Stimulated activated CD8-positive, alpha-beta memory T cell treated with anti-CD3 and anti-CD28 coated beads, Interleukin-15, amount 100 ng/mL, for 24 hours (primary cell): ENCODE data around the gene DNAJB12.
"Not testable (repeated sequence)": the region's sequence is repeated elsewhere in the genome, so short reads cannot be mapped to it uniquely, and the experiment has no call there.

Experiments used
- DNase-seq: peaks from one replicate; pipeline ENCODE4 v3.0.0-alpha.2; 2020; ENCODE audit warnings: low read depth

The DNAJB12 gene

DNA sequence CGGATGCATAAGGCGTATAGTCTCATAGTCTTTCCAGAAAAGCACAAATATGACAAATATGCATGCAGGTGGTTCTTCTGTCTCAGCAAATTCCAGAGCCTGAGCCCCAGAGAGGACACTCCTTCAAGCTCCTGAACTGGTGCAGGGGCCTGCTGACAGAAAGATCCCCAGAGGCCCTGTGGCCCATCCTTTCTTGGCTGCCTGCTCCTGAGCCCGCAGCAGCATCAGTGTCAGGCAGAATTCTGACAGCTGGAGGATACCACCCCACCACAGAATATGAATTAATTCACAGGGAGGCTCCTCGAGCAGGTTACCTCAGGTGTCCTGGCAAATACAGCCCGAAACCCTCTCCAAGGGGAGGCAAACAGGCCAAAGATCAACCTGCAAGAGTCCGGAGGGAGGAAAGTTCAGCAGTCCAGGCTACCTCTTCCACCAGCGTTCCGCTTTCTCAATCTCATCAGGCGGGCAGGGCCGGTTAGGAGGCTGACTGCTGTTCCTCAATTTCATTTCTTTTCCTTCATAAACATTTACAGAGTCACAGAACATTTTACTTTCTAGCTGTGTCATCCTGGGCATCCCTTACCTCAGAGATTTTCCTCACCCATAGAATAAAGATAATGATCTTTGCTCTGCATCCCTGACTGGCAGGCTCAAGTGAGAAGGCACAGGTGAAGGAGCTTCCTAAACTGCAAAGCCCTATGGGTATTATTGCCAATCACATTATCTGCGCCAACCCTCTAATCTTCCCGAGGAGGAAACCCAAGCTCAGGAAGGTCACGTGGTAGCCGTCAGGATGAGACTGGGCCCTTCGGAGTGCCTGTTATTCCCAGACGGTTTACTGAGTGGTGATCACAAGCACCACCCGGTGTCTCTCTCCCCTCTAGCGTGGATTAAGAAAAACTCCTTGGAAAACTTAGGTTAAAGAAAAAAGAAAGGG is 1.4 kb downstream of the DNAJB12 start:
- DNase-seq: no peak

DNA sequence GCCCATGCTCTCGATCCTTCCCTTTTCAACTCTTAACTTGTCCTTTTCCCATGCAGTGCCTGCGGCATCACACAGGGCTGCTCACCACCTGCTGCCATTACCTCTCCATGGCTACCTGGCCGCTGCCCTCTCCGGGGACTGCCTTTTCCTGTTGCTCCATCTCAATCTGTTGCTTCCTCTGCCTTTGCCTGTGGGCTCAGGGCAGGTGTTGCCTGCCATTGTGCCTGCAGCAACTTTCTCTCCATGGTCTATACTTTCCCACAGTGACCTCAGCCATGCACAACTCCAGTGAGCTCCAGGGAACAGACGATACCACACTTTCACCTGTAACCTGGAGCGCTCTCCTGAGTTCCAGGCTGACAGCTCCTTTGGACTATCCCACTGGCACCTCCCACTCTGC is 3.2 kb downstream of the DNAJB12 start:
- no peak for DNase-seq

DNA sequence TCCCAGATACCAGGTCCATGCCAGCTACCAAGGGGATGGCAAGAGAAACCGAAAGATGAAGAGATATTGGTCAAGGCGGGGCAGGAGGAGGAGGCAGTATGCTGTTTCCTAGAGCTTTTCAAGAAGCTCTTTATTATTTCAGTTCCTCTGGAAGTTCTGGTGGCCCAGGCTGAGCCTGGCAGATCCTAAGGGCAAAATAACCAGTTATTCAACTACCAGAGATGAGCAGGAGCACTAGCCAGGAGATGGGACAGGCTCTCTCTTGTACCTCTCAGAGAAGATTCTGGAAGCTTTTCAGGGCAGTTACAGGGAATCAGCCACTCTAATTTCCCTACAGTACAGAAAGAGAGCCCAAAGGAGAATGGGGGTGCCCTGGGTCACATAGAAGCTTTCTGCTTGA is 5.3 kb downstream of the DNAJB12 start:
- DNase-seq: no peak

DNA sequence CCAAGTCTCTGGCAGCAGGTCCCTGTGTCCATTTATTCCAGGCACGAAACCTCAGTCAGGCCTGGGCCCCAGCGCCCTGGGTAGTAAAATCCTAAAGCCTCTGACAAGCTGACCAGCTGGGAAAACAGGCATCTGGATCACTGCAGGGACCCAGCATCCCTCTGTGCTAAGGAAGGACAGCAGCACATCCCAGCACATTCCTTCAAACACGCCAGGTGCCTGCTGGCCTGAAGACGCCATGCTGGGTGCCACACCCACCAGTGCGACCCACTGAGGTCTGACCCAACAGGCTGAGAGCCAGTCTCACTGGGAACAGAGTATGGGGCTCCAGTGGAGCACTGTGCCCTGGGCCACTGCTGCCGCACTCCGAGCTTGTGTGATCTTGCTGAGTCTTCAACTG is 6.4 kb downstream of the DNAJB12 start:
- no peak for DNase-seq

DNA sequence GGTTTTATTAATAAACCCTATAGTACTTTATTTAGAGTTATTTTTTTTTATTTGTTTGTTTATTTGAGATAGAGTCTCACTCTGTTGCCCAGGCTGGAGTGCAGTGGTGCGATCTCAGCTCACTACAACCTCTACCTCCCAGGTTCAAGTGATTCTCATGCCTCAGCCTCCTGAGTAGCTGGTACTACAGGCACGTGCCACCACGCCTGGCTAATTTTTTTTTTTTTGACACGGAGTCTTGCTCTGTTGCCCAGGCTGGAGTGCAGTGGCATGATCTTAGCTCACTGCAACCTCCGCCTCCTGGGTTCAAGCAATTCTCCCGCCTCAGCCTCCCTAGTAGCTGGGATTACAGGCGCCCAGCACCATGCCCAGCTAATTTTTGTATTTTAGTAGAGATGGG is 8.6 kb downstream of the DNAJB12 start:
- not testable (repeated sequence) for DNase-seq

DNA sequence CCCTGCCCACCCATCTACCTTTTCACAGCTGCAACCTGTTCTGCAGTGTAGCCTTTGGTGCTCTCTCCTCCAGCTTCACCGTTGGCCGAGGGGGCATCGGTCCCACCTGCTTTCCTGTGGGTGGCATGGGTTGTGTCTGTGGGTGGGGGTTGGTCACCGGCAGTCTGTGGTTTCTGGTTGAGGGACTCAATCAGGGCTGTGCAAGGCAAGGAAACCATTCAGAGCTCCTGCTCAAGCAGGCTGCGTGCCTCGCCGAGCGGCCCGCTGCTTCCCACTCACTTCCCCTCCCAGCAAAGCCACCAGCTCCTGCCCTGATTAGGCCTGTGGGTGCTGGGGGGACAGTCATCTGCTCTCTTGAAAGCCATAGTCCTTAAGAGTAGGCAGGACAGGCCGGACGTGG is 9.8 kb downstream of the DNAJB12 start:
- no peak for DNase-seq

DNA sequence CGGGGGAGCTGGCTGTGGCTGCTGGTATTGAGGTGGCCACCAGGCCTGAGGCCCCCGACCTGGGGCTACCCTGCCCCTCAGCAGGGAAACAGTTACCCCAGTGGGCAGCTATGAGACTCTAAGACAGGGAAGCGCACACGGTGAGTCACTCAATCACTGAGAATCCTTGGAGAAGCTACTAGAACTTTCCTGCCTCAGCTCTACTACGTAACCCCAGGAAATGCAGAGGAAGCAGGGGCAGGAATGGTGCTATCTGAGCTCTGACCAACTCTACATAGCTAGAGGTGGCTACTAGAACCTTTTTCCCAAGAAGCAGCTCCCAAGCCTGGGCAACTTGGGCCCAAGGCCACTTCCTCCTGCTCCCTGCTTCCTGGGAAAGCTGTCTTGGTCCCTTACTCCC is 11.8 kb downstream of the DNAJB12 start:
- DNase-seq: no peak

DNA sequence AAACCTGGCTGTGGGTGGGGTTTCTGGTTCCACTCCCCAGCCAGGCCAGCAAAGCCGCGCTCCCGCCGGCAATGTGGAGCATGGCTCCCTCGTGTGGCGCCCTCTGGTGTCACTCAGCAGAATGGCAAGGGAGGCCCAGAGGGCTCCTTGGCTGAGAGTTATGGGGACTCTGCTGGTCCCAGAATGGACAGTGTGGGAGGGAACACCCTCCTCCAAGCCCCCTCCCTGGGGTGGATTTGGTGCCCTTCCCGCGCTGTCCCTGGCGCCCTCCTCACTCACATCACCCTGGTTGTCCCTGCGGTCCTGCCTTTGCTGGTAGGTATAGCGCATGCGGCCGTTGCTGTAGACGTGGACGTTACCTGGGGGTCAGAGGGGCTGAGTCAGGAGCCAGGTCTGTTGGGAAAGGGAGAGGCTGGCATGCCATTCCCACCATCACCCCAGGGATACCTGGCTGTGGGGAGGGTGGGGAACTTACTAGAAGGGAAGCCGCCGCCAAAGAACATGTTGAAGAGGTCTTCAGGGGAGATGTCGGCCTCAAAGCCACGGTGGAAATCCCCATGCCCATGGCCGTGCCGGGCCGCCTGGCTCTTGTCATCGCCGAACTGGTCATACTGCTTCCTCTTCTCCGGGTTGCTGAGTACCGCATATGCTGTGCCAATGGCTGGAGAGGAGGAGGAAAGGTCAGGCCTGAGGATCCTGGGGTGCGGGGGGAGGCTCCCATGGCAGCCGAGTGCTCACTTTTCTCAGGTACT is 14.0 kb downstream of the DNAJB12 start:
- DNase-seq: peak; percentile 61

DNA sequence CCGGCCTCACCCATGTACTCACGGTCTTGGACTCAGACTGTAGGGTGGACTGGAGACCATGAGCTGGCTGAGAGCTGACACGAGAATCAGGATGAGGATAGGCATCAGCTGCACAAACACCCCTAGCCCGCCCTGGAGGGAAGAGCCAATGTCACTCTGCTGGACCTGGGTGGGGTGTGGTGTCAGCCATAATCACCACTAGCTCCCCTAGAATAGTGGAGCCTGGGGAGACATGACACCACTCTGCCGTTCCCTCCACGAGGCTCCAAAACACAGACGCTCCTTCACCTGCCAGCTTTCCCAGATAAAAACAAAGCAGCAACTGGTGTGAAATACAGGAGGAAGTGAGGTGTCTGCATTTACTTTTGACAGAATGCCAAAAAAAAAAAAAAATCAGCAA is 16.5 kb downstream of the DNAJB12 start:
- no peak for DNase-seq

DNA sequence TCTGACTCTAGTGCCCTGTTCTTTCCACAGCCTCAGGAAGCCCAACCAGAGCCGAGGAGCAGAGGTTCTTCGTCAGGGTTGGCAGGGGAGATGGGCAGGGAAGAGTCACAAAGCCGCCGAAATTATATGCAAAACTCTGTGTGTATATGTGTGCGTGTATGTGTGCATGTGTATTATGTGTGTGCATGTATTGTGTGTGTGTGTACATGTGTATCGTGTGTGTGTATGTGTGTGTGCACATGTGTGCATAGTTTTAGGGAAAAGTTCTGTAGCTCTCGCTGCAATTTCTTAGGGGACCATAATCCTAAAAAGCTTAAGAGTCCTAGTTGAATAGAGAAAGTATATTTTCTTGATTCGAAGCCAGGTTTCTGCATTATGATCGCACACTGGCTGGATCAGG is 17.0 kb downstream of the DNAJB12 start:
- no peak for DNase-seq

DNA sequence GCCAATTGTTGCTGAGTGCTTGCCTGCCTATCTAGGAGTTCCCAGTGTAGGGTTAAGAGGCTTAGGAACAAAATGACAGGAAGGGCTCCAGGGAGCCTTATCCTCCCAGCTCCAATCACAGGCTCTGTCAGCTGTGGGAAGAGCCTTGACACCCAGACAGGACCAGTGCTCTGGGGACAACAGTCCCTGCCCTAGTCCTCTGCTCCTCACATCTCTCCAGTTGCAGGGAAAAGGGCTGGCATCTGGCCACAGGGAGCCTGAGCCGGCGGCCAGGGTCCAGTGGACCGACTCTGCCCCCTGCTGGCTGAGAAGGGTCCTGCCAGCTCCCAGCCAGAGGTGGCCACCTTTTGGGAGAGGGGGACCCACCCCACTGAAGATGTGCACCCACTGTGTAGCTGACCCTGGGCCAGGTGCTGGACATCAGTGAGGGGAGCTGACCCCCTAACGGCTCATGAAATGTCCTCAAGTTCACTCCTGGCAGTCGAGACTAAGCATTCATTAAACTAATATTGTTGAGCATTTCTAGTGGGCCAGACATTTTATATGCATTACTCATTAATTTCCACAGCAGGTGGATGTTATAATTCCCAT is 17.6 kb downstream of the DNAJB12 start:
- no peak for DNase-seq

DNA sequence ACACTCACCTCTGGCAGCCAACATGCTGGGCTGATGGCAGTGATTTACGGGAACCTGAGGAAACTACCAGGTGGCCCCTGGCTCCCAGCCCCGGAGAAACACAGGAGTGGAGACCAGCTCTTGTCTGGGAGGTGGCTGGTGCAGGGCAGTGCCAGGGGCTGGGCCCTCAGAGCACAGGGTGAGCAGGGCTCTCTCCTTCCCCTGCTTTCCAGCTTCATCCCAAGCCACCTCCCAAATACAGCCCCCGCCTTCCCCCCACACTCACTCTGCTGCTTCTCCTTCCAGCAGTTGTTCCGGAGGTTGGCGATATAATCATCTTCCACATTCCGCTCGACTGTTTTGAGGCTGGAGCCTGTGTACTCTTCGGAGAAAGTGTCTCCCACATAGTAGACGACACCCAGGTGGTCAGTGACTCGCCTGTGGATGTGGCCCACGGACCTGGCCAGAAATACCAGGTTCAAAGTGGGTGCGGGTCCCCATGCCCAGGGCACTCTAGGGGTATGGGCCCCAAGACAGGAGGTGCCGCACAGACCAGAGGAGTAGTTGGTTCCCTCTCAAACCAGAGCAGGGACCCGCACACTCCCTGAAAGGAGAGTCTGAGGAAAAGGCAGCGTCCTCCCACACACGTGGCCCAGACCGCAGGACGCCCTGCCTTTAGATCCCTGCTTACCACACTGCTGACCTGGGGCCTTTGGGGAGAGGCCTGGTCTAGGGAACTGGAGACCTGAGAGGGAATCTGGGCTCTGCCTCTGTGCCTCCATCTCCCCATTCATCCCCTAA is 18.3 kb downstream of the DNAJB12 start:
- no peak for DNase-seq

DNA sequence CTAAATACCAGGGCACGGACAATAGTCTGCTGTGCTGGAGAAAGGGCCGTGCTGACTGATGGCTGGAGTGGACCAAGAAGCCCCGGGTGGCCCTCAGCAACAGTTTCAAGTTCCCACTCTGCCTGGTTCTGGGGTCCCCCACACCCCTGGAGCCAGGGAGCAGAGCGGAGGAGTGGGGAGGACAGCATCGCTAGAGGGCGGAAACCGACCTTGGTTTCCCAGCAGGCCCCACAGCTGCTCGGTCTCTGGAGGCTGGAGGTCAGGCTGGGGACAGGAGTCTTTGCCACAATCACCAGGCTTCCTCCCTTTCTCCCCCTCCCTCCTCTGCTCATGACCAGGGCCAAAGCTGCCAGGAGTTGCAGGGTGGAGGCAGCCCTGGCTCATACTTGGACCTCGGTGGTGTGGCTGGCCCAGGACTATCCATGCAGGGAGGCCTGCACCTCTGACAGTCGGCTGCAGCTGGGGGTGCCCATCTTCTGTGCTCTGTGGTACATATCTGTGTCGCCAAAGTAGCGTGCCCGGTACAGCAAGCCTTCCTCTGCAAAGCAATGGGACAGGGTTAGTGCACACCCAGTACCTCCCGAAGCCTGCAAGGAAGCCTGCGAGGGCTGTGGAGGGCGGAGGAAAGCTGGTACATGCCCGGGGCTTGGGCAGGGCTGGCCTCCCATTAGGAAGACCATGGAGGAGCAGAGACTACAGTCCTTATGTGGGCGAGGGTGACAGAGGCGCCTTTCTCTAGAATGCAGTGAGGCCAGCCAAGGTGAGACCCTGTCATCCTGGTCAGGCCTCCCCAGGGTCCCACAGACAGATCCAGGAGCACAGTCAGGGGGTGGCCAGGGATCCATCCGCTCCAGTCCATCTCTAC is 19.1 kb downstream of the DNAJB12 start:
- no peak for DNase-seq

DNA sequence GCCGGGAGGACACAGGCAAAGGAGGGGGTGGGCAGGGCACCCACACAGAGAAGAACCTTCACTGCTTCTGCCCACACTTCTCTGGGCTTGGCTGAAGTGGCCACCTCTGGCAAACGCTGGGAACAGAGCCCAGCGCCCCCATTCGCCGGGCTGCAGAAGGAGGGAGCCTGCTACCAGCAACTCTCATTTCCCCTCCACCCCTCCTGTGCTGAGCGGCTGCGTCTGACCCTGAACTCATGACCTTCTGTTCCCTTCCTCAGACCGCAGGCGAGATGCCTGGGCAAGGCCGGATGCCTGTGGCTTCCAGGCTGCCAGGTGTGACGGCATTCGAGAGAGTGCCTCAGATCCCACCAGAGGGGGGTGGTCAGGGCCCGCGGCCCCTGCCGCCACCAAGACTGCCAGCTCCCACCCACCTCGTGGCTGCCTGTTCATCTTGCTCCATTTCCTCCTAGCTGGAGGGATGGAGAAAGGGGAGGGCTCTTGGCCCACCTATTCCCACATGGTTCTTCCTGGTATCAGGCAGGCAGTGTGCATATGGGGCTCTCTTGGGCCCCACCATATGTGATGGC is 19.8 kb downstream of the DNAJB12 start:
- no peak for DNase-seq

DNA sequence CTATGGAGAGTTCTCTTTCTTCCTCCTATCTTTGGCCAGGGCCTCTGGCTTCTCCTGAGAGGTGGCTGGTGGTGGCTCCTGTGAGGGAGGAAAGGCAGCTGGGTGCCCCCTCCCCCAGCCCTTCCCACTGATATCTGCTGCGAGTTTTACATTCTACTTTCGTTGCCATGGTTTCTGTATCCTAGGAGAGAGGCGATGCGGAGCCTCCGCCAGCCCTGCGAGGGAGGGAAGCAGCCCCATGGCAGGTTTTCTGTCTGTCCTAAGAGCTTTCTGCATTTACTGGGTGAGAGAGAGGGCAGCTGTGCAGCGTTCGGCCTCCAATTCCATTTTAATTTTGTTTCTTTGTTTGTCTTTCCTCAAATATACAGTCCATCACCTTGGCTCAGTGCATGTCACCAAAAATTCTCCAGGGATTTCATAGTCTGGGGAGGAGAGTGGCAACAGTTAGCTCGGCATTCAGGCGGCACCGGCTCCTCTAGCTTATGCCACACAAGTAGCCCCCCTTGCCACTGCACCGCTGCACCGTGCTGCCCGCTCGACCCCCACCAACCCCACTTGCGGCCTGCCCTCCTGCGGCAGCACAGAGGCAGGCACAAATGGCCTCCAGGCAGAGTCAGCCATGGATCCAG is 20.4 kb downstream of the DNAJB12 start:
- no peak for DNase-seq

DNA sequence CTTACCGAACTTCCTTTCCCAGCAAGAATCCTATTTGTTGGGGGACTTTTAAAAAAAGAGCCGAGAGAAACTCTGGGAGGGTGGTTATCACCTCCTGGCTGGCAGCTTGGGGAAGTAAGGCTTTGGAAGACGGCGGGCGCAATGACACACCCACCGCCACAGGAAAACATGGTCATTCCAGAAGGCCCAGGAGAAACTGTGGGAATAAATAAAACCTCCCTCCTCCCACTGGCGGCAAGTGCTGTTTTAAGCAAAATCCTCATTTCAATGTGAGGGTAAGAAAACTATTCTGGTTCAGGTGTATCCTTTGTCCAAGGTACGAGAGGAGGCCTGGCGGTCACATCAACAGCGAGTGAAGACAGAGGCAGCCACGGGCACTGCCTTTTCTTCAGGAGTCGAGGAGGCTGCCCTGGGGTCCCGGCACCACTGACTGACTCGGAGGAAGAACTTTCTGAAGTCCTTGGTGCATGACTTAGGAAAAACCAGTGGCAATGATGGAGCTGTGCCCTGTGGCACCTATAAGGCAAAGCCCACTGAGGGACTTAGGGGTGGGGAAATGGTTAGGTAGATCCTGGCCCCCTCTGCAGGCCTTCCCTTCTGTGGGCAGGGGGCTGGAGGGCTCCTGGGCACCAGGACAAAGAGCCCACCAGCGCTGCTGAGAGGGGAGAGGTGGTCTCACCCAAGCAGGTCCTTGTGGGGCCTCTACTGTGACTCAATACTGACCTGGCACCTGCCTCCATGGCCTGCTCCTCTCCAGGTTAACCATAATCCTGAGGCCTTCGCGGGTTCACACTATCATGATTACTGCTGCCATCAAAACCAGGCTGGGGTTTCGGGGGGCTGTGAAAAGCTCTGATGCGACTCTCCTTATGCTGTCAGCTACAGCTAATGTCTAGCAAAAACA is 21.4 kb downstream of the DNAJB12 start:
- no peak for DNase-seq

DNA sequence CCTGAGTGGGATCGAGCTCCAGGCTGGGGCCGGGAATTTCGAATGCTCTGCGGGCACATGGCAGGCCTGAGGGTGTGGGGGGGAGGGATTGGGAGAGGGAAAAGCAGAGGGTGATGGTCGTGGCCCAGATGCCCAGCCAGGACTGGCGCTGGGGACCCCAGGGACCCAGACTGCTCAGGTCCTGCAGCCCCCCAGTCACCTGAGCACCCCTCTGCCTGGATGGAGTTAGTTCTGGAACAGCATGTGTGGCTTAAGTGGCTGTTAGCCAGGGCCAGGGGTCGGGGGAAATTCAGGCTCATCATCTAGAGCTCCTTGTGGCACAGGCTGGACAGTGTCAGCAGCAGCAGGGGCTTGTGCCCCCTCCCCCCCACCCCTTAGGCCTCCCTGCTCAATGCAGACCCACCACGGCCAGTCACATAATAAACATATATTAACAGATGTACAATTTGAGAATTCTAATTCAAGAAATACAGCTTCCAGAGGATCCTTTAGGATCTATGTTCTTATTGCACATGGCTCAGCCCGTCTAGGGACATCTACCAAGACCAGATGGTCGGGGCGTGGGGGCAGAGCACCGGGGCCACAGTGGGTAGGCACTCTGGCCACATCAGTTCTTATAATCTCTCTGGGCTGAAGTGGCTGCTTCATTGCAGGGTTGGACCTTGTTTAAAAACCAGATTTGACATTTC is 22.2 kb downstream of the DNAJB12 start:
- DNase-seq: no peak

DNA sequence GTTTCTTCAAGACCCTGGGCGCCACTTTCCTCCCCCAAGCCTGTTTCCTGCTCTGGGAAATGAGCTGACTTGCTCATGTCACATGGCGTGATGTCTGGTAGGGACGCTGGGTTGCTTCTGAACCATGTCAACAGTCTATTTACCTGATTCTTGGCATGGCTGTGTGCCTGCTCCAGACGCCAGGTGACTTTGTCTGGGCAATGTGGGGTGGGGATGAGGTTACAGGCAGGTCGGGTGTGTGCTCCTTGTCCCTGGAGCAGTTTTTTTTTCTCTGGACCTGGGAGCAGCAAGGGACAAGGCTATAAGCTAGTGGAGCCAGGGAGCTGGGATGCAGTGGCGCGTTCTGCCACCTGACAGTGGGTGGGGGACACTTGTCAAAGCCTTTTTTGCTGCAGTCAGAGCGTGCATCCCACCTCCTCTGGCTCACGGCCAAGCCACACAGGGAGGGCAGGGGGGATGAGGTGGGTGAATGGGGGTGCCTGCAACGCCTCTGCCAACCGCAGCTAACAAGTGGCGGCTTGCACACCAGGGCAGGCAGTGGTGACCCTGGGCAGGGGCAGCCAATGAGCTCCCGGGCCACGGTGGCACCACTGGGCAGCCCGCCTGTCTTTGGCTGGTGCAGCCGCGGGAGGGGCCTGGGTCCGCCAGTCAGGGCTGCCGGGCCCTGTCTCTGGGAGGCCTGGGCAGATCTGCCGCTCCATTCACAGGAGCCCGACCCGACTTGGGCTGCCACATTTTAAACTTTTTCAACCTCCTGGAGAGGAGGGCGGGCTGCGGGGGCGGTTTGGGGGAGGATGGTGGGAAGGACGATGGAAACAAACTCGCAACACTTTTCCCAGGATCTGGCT is 22.9 kb downstream of the DNAJB12 start:
- peak; percentile 65 for DNase-seq
